Astrocyte (in vitro differentiated cells and primary cell): ENCODE results near the gene ACOX3.

Source experiments
- CTCF ChIP-seq: IDR thresholded peaks from 2 replicates; pipeline ENCODE4 v1.5.1; 2011; ENCODE audit warnings: low read depth, mild to moderate bottlenecking, inconsistent platforms, low read length, moderate library complexity; ENCODE audit not compliant: insufficient read depth
- EZH2 ChIP-seq: IDR thresholded peaks from 2 replicates; pipeline ENCODE4 v1.6.1; 2012; ENCODE audit warnings: mild to moderate bottlenecking, low read length, inconsistent platforms; ENCODE audit not compliant: insufficient read depth

- TF ChIP-seq CTCF (no peak), EZH2 (no peak)
Measured at GRCh38 chr4:8321220-8321619, 119.3 kb downstream of the ACOX3 start.
